Measurements from ENCODE around the gene TECTB. TPM values are rescaled to one million over a fixed set of nuclear protein-coding genes. Genes with fewer than 3 reads are reported as not detected.
"Not testable (repeated sequence)": the region's sequence is repeated elsewhere in the genome, so short reads cannot be mapped to it uniquely, and the experiment has no call there.

Gene TECTB
- total RNA-seq, 4 donors from 2014 or later = not detected

- 74 to 89% methylated on average over 2 of the region's 2 CpGs for whole genome bisulfite sequencing, 2 donors
- TF ChIP-seq POLR2A (IDR thresholded peaks at IDR 0.05) (no peak), CTCF (IDR thresholded peaks at IDR 0.05) (no peak)
- no peak overlapping the region for H3K4me3 ChIP-seq (ENCODE audit: low read depth, poor library complexity, severe bottlenecking)
- intact Hi-C loops (cut with DNase I; ENCODE audit: low total_unique reads) = no loop called here
- DNase-seq (ENCODE audit: low spot score in 2 of 2) = no peak
Measured at GRCh38 chr10:112248584-112249295, 34.5 kb upstream of the TECTB start.

GRCh38 chr10:112249722-112250121, 33.5 kb upstream of the TECTB start:
- TF ChIP-seq POLR2A (IDR thresholded peaks at IDR 0.05) (no peak), CTCF (IDR thresholded peaks at IDR 0.05) (no peak)
- no peak overlapping the region for H3K4me3 ChIP-seq (ENCODE audit: low read depth, poor library complexity, severe bottlenecking)
- no peak for DNase-seq (ENCODE audit: low spot score in 2 of 2)
- intact Hi-C loops (cut with DNase I; ENCODE audit: low total_unique reads) = no loop called here
- 93 to 97% methylated on average over 2 of the region's 2 CpGs for WGBS, 2 donors

GRCh38 chr10:112250555-112250954, 32.6 kb upstream of the TECTB start:
- H3K4me3 ChIP-seq (ENCODE audit: low read depth, poor library complexity, severe bottlenecking) = no peak overlapping the region
- WGBS, 2 donors = 40 to 49% methylated on average over 2 of the region's 2 CpGs
- no peak for DNase-seq (ENCODE audit: low spot score in 2 of 2)
- no peak for TF ChIP-seq POLR2A (IDR thresholded peaks at IDR 0.05)
- TF ChIP-seq CTCF (IDR thresholded peaks at IDR 0.05) = no peak
- intact Hi-C loops (cut with DNase I; ENCODE audit: low total_unique reads) = no loop called here

GRCh38 chr10:112251238-112251637, 32.0 kb upstream of the TECTB start:
- DNase-seq (ENCODE audit: low spot score in 2 of 2); H3K4me3 ChIP-seq (ENCODE audit: low read depth, poor library complexity, severe bottlenecking); intact Hi-C loops (cut with DNase I; ENCODE audit: low total_unique reads): not testable (repeated sequence)
- WGBS, 2 donors = 76 to 82% methylated on average over 8 of the region's 9 CpGs

GRCh38 chr10:112258407-112258806, 24.8 kb upstream of the TECTB start:
- TF ChIP-seq POLR2A (IDR thresholded peaks at IDR 0.05) (no peak), CTCF (IDR thresholded peaks at IDR 0.05) (no peak)
- H3K4me3 ChIP-seq (ENCODE audit: low read depth, poor library complexity, severe bottlenecking) = no peak overlapping the region
- WGBS, 2 donors = 6 to 52% methylated on average over 1 of the region's 1 CpG
- no peak for DNase-seq (ENCODE audit: low spot score in 2 of 2)
- intact Hi-C loops (cut with DNase I; ENCODE audit: low total_unique reads) = no loop called here

GRCh38 chr10:112259688-112260087, 23.5 kb upstream of the TECTB start:
- no peak overlapping the region for H3K4me3 ChIP-seq (ENCODE audit: low read depth, poor library complexity, severe bottlenecking)
- intact Hi-C loops (cut with DNase I; ENCODE audit: low total_unique reads) = loop anchor here (10.0 kb wide), 1 partner anchor 1525 kb away; no protein-coding TSS in a partner anchor
- DNase-seq (ENCODE audit: low spot score in 2 of 2) = no peak
- TF ChIP-seq CTCF (IDR thresholded peaks at IDR 0.05) (no peak), POLR2A (IDR thresholded peaks at IDR 0.05) (no peak)
